ENCODE measurements around the gene EYS. TPM values are rescaled to one million over a fixed set of nuclear protein-coding genes. Genes with fewer than 3 reads are reported as not detected.

Gene EYS
- total RNA-seq, 1 experiment from 2014 or later: not detected

DNA sequence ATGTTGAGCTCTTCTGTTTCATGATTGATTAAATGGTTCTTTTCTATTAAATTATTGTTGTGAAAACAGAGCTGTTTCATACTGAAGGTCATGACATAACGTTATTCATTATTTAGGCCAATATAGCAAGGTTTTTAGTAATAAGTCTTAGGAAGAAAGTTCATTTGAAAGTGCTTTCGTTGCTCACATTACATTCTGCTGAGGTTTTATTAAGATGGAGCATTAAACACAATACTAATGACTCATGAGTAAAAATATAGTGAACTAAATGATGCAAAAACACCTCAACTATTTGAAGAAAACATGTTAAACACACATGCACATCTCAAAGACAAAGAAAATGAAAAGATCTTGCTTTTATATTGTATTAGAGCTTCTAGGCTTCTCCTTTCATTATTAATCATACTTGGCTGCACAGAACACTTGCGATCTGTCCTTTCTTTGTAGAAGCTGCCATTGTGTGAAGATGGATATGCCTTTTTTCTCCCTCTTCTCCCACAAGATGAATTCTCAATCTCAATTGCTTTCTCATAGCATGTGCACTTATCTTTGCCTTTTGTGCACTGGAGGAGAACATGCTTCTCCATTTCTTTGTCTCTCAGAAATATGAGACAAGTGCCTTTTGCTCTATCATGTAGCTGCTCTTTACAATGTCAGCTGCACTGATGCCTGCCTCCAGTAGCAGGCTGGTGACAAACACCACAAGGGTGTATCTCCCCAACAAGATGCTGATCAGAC is 1759.1 kb downstream of the EYS start:
- Histone ChIP-seq H3K79me2 (ENCODE audit: insufficient read depth, low read length) (no peaks in the 10 kb centered on the region), H3K27ac (ENCODE audit: low read depth, low read length) (no peak overlapping the region), H3K4me3 (replicated peaks in 1 of 2; ENCODE audit: low read depth in 1 of 2, low read length in 2 of 2) (no peak overlapping the region), H3K9me3 (ENCODE audit: control insufficient read depth in 1 of 2, insufficient read depth in 1 of 2, low read depth in 1 of 2, low read length in 2 of 2) (no peaks in the 10 kb centered on the region), H3K9ac (ENCODE audit: low read length) (no peak overlapping the region), H2AFZ (ENCODE audit: low read depth, low read length, poor library complexity, severe bottlenecking) (no peak overlapping the region), H3K9me2 (ENCODE audit: insufficient read depth) (no peaks in the 10 kb centered on the region), H3K4me1 (ENCODE audit: control insufficient read depth in 1 of 2, insufficient read depth in 2 of 2, low read length in 2 of 2) (no peaks in the 10 kb centered on the region), H4K20me1 (ENCODE audit: insufficient read depth) (no peaks in the 10 kb centered on the region), H3K4me2 (ENCODE audit: low read length) (no peak overlapping the region), H3K27me3 (ENCODE audit: insufficient read depth, low read length) (no peaks in the 10 kb centered on the region), H3K36me3 (ENCODE audit: control insufficient read depth in 1 of 2, insufficient read depth in 2 of 2, low read length in 2 of 2) (no peaks in the 10 kb centered on the region)
- no TSS peak for BruUV-seq (replicated peaks)
- POLR2A ChIA-PET: no interaction called here
- TF ChIP-seq ELF1 (IDR thresholded peaks at IDR 0.05; ENCODE audit: borderline replicate concordance, low read depth): no peak
- no peak for TF ChIP-seq TCF7L2 (IDR thresholded peaks at IDR 0.05; ENCODE audit: borderline replicate concordance, extremely low read depth, insufficient read depth, insufficient read length)
- no peak for TF ChIP-seq EGR1 (IDR thresholded peaks at IDR 0.05; ENCODE audit: low read depth)
- no peak for TF ChIP-seq ZBTB33 (IDR thresholded peaks at IDR 0.05; ENCODE audit: extremely low read depth, insufficient replicate concordance, low read length)
- no peak for TF ChIP-seq FOSL1 (IDR thresholded peaks at IDR 0.05; ENCODE audit: low read depth)
- no peak for TF ChIP-seq SRF (IDR thresholded peaks at IDR 0.05; ENCODE audit: low read depth)
- TF ChIP-seq, protein P1, sequence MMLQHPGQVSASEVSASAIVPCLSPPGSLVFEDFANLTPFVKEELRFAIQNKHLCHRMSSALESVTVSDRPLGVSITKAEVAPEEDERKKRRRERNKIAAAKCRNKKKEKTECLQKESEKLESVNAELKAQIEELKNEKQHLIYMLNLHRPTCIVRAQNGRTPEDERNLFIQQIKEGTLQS (IDR thresholded peaks at IDR 0.05): no peak
- RAD21 ChIA-PET (ENCODE audit: low non-redundant PET in 1 of 2, low total read pairs in 2 of 2, uncharacterized antibody in 2 of 2, unreplicated experiment in 2 of 2): no interaction called here
- DNase-seq (ENCODE audit: low read depth, low spot score) (no peak), ATAC-seq (no peak)
- CTCF ChIA-PET: no interaction called here
- intact Hi-C loops (cut with micrococcal nuclease): no loop called here
